ENCODE data around the gene NENF. TPM values are rescaled to one million over a fixed set of nuclear protein-coding genes. Genes with fewer than 3 reads are reported as not detected.
A peak's percentile ranks its signal among the peaks of the same experiment; 100 is the strongest.
"Not testable (repeated sequence)": the region's sequence is repeated elsewhere in the genome, so short reads cannot be mapped to it uniquely, and the experiment has no call there.

NENF gene
- total RNA-seq = 100 to 1,000 TPM in 2 of 4 donors, 10 to 100 TPM in 2; 74.8 to 149 (median 112) TPM

DNA sequence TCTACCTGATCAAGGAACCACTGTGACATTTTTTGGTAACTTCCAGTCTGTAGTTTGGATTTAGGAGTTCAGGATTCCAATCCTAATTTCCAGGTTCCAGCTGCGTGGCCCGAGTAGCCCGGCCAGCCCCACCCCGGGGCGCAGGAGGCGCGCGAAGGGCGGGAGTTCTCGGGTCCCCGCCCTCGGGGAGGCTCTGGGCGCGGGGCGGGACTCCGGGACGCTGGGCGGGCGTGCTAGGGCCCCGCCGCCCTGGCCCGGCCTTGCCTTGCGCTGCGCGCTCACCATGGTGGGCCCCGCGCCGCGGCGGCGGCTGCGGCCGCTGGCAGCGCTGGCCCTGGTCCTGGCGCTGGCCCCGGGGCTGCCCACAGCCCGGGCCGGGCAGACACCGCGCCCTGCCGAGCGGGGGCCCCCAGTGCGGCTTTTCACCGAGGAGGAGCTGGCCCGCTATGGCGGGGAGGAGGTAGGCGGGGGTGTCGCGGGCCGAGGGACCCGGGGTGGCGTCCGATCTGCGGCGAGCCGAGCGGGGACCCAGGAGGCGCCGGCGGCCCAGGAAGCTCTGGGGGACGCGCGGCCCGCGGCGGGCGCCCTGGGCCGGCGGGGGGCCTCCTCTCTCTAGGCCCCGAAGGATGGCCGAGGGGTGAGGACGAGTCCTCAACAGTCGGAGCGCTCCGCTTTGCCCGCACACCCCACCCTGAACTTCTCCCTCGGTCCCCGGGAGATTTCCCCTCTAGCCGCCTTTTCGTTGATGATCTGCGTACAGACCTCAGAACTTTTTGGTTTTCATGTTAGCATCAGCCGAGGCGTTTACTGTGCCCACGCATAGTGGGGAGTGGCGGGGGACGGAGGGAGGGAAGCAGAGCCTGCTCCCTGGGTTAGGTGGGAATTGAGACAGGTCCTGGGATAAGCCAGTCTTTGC lies at the start of gene NENF:
TSS of gene NENF (plus strand) at position 260 of the 916 bp plus-strand sequence. CDS start at position 284, 24 bp downstream.
- intact Hi-C loops (cut with DNase I; ENCODE audit: low total_unique reads) = loop anchor here (2.0 to 10.0 kb wide), 2 partner anchors 24 to 398 kb away; partner anchors contain the start of genes DTL and INTS7
- H3K4me1 ChIP-seq = peaks cover 7 to 13% of the 10 kb centered on the region in 2 donors
- in situ Hi-C loops (cut with MboI; ENCODE audit: low sequenced_read_pairs in 4 of 4) = loop anchor here in 1 of 4 donors (25.0 kb wide), 1 partner anchor 746 kb away; the partner anchor contains the start of gene NEK2
- H3K36me3 ChIP-seq = no peaks in the 10 kb centered on the region
- TF ChIP-seq, protein P1, sequence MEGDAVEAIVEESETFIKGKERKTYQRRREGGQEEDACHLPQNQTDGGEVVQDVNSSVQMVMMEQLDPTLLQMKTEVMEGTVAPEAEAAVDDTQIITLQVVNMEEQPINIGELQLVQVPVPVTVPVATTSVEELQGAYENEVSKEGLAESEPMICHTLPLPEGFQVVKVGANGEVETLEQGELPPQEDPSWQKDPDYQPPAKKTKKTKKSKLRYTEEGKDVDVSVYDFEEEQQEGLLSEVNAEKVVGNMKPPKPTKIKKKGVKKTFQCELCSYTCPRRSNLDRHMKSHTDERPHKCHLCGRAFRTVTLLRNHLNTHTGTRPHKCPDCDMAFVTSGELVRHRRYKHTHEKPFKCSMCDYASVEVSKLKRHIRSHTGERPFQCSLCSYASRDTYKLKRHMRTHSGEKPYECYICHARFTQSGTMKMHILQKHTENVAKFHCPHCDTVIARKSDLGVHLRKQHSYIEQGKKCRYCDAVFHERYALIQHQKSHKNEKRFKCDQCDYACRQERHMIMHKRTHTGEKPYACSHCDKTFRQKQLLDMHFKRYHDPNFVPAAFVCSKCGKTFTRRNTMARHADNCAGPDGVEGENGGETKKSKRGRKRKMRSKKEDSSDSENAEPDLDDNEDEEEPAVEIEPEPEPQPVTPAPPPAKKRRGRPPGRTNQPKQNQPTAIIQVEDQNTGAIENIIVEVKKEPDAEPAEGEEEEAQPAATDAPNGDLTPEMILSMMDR (IDR thresholded peaks at IDR 0.05 in 4 of 5, conservative IDR thresholded peaks at IDR 0.05 in 1 of 5) = no peak
- peak; percentile 81 to 83 for TF ChIP-seq POLR2A (IDR thresholded peaks at IDR 0.05)
- H3K27ac ChIP-seq = peak within 1 kb of the TSS; percentile 73 to 83 (median 78)
- DNase-seq = peak; percentile 47 to 71
- no peaks in the 10 kb centered on the region for H3K27me3 ChIP-seq
- peak within 1 kb of the TSS; percentile 66 to 76 (median 68) for H3K4me3 ChIP-seq
- peak; percentile 90 to 93 for ATAC-seq
- no peaks in the 10 kb centered on the region for H3K9me3 ChIP-seq

DNA sequence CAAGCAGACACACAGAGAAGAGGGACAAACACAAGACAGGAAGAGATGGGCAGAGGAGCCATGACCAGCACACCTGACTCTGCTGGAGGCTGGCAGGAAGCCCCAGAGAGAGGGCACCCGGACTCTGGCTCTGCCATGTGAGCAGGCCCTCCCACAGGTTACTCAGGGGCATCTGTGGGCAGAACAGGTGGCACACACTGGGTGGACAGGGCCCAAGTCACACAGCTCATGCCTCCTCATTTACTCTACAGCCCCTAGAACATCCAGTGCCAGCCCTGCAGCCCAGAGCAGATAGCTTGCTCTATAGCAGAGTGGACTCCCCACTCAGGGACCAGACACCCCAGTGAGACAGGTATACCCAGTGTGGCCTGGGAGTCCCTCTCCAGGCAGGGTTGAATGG lies 46.7 kb upstream of the NENF start:
- in situ Hi-C loops (cut with MboI; ENCODE audit: low sequenced_read_pairs in 4 of 4) = no loop called here
- Histone ChIP-seq H3K36me3 (no peaks in the 10 kb centered on the region), H3K9me3 (no peaks in the 10 kb centered on the region), H3K27me3 (no peaks in the 10 kb centered on the region), H3K4me3 (no peak overlapping the region), H3K27ac (no peak overlapping the region), H3K4me1 (no peaks in the 10 kb centered on the region)
- intact Hi-C loops (cut with DNase I; ENCODE audit: low total_unique reads) = no loop called here
- TF ChIP-seq, protein P1 (IDR thresholded peaks at IDR 0.05 in 4 of 5, conservative IDR thresholded peaks at IDR 0.05 in 1 of 5) = no peak
- TF ChIP-seq POLR2A (IDR thresholded peaks at IDR 0.05) = no peak
- ATAC-seq (peak in 1 of 2 donors; percentile 21), DNase-seq (no peak)

DNA sequence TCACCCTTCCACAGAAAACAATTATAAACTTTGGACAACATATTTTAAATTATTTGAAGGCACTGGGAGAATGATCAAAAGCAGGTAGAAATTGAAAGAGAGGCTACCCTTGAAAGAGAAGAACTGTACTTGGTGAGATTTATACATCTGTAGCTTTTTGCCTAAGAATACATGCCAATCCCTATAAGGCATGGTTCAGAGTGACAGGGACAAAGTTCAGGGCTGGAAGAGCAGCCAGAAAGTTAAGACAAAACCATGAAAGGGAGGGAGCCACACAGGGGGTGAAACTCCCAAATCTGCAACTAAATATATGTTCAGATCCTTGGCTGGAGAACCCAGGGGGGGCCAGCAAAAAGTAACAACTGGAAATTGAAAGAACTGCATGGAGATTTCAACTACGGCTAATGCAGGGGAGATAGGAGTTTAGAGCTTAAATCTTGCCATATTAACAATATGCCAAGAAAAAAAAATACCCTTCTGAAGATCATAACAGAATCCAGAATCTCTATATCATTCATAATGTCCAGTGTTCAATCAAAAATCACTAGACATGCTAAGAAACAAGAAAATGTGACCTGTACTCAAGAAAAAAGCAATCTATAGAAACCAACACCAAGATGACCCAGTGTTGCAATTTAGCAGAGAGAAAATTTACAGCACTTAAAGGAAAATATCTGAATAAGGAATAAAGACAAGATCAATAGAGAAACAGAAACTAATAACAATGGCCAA lies 43.6 kb upstream of the NENF start:
- H3K27me3 ChIP-seq = no peaks in the 10 kb centered on the region
- DNase-seq (no peak), ATAC-seq (no peak)
- TF ChIP-seq POLR2A (IDR thresholded peaks at IDR 0.05) = no peak
- TF ChIP-seq, protein P1 (IDR thresholded peaks at IDR 0.05 in 4 of 5, conservative IDR thresholded peaks at IDR 0.05 in 1 of 5) = no peak
- in situ Hi-C loops (cut with MboI; ENCODE audit: low sequenced_read_pairs in 4 of 4) = no loop called here
- H3K4me3 ChIP-seq = no peak overlapping the region
- H3K4me1 ChIP-seq = no peaks in the 10 kb centered on the region
- no peaks in the 10 kb centered on the region for H3K9me3 ChIP-seq
- H3K27ac ChIP-seq = no peak overlapping the region
- intact Hi-C loops (cut with DNase I; ENCODE audit: low total_unique reads) = no loop called here
- no peaks in the 10 kb centered on the region for H3K36me3 ChIP-seq

DNA sequence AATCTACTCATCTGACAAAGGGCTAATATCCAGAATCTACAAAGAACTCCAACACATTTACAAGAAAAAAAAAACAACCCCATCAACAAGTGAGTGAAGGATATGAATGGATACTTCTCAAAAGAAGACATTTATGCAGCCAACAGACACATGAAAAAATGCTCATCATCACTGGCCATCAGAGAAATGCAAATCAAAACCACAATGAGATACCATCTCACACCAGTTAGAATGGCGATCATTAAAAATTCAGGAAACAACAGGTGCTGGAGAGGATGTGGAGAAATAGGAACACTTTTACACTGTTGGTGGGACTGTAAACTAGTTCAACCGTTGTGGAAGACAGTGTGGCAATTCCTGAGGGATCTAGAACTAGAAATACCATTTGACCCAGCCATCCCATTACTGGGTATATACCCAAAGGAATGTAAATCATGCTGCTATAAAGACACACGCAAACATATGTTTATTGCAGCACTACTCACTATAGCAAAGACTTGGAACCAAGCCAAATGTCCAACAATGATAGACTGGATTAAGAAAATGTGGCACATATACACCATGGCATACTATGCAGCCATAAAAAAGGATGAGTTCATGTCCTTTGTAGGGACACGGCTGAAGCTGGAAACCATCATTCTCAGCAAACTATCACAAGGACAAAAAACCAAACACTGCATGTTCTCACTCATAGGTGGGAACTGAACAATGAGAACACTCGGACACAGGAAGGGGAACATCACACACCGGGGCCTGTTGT lies 36.9 kb upstream of the NENF start:
- in situ Hi-C loops (cut with MboI; ENCODE audit: low sequenced_read_pairs in 4 of 4); H3K27ac ChIP-seq; DNase-seq; H3K36me3 ChIP-seq; H3K27me3 ChIP-seq; H3K4me1 ChIP-seq; ATAC-seq; H3K4me3 ChIP-seq; intact Hi-C loops (cut with DNase I; ENCODE audit: low total_unique reads); H3K9me3 ChIP-seq: not testable (repeated sequence)

Measured in gastrocnemius medialis (tissue), 4 donors.